Measurements from ENCODE around the gene KIF1C.

DNA sequence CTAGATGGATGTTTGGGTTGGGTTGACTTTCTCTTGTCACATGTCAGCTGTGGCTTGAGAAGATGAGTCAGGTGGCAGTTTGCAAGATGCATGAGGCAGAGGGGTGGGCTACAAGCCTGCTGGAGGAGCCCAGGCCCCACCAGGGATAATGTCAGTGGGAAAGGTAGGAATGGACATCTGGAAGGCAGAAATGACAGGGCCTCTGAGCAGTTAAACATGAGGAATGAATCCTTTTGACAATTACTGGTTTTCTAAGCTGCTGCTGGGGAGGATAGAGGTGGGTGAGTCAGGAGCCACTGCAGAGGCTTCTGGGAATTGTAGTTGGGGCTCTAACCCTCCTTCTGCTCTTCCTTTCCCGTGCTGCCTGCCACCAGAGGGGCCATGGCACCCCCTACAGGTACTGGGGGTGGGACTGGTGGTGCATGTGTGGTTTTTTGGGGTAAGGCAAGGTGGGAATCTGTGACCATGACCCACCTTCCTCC, 21.8 kb downstream of the KIF1C start:
- TF ChIP-seq REST (tag by site-specific recombination; IDR thresholded peaks at IDR 0.05): no peak
- TF ChIP-seq, protein P1, sequence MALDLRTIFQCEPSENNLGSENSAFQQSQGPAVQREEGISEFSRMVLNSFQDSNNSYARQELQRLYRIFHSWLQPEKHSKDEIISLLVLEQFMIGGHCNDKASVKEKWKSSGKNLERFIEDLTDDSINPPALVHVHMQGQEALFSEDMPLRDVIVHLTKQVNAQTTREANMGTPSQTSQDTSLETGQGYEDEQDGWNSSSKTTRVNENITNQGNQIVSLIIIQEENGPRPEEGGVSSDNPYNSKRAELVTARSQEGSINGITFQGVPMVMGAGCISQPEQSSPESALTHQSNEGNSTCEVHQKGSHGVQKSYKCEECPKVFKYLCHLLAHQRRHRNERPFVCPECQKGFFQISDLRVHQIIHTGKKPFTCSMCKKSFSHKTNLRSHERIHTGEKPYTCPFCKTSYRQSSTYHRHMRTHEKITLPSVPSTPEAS (tag by site-specific recombination; IDR thresholded peaks at IDR 0.05): no peak
